CD8-positive, alpha-beta memory T cell (primary cell): ENCODE measurements around the gene GPR137. TPM values are rescaled to one million over a fixed set of nuclear protein-coding genes. Genes with fewer than 3 reads are reported as not detected.

ENCODE experiments used
- CTCF ChIA-PET: fragments of 350-600 bp; sonication (Branson Sonifier 250); formaldehyde crosslinking; loops from one replicate; lab custom pipeline; 2021; ENCODE audit warnings: antibody characterized with exemption; lab: Charles Lee
- POLR2A ChIA-PET: fragments of 350-600 bp; sonication (Branson Sonifier 250); formaldehyde crosslinking; loops from one replicate; lab custom pipeline; 2021; ENCODE audit warnings: antibody characterized with exemption; lab: Charles Lee
- DNase-seq, 5 donors: peaks; one replicate each; pipeline versions ENCODE4 v3.0.0 to v3.0.0-alpha.2; 2020 to 2022; ENCODE audit warnings: mixed read lengths in 1 of 5
- H3K27ac ChIP-seq: one replicate; pipeline ENCODE4 v1.7.0; 2013; ENCODE audit warnings: low read depth, mild to moderate bottlenecking, low read length, moderate library complexity
- H3K27me3 ChIP-seq: 2 replicates; pipeline ENCODE4 v1.7.0; 2013; ENCODE audit warnings: low read length, mild to moderate bottlenecking; ENCODE audit not compliant: insufficient read depth, poor library complexity, severe bottlenecking
- H3K36me3 ChIP-seq: 2 replicates; pipeline ENCODE4 v1.7.0; 2013; ENCODE audit warnings: mild to moderate bottlenecking, low read length, moderate library complexity; ENCODE audit not compliant: insufficient read depth
- H3K4me1 ChIP-seq: 2 replicates; pipeline ENCODE4 v1.7.0; 2013; ENCODE audit warnings: mild to moderate bottlenecking, low read length, moderate library complexity; ENCODE audit not compliant: insufficient read depth
- H3K4me3 ChIP-seq: 2 replicates; pipeline ENCODE4 v1.7.0; 2013; ENCODE audit warnings: mild to moderate bottlenecking, low read length
- H3K9me3 ChIP-seq: 2 replicates; pipeline ENCODE4 v1.7.0; 2013; ENCODE audit warnings: mild to moderate bottlenecking, low read length
- H3K27ac Mint-ChIP-seq, 8 donors: one replicate each; pipeline ENCODE4 v1.8.0; 2020 to 2021; ENCODE audit warnings: mixed read lengths in 8 of 8, mild to moderate bottlenecking in 6 of 8, inconsistent platforms in 3 of 8, moderate library complexity in 3 of 8
- H3K27me3 Mint-ChIP-seq, 2 donors: one replicate each; pipeline ENCODE4 v1.8.0; 2020 to 2021; ENCODE audit warnings: mixed read lengths in 2 of 2, mild to moderate bottlenecking in 1 of 2, moderate library complexity in 1 of 2
- H3K36me3 Mint-ChIP-seq, 3 donors: one replicate each; pipeline ENCODE4 v1.8.0; 2020 to 2021; ENCODE audit warnings: mixed read lengths in 3 of 3, inconsistent platforms in 1 of 3, mild to moderate bottlenecking in 1 of 3
- H3K4me1 Mint-ChIP-seq, 3 donors: one replicate each; pipeline ENCODE4 v1.8.0; 2020 to 2021; ENCODE audit warnings: mixed read lengths in 3 of 3, inconsistent platforms in 1 of 3, mild to moderate bottlenecking in 1 of 3
- H3K4me3 Mint-ChIP-seq, 7 donors: one replicate each; pipeline ENCODE4 v1.8.0; 2020 to 2021; ENCODE audit warnings: mixed read lengths in 7 of 7, mild to moderate bottlenecking in 6 of 7, moderate library complexity in 4 of 7, inconsistent platforms in 2 of 7
- H3K9me3 Mint-ChIP-seq, 5 donors: one replicate each; pipeline ENCODE4 v1.8.0; 2020 to 2022; ENCODE audit warnings: mixed read lengths in 5 of 5, mild to moderate bottlenecking in 3 of 5, moderate library complexity in 2 of 5, inconsistent platforms in 1 of 5
- polyA plus RNA-seq: library from polyadenylated mRNA; unstranded; fragments of 300-500 nt; fragmentation: Illumina TruSeq; gene quantifications from one replicate; pipeline ENCODE4 v1.2.3, GENCODE V29; 2021
- total RNA-seq, 2 experiments: library from RNA; stranded (reverse); gene quantifications; one replicate each; pipeline ENCODE4 v1.2.3, GENCODE V29; 2021

Gene GPR137
- total and polyA plus RNA-seq, 3 experiments from 2014 or later, result 9.1 to 65.0 (median 64.2) TPM

- H3K27me3 ChIP-seq, result no peaks in the 10 kb centered on the region
- no peaks in the 10 kb centered on the region for H3K9me3 ChIP-seq
- Mint-ChIP-seq H3K36me3 (peaks cover 4 to 67% (median 10%) of the 10 kb centered on the region in 3 donors), H3K27me3 (peaks cover 0 to 7% of the 10 kb centered on the region in 2 donors), H3K27ac (peak overlapping the region; percentile 98 to 100 (median 99)), H3K4me1 (peaks cover 36 to 52% (median 37%) of the 10 kb centered on the region in 3 donors), H3K4me3 (peak overlapping the region; percentile 89 to 97 (median 94)), H3K9me3 (no peaks in the 10 kb centered on the region)
- no peaks in the 10 kb centered on the region for H3K36me3 ChIP-seq
- H3K4me3 ChIP-seq, result peak overlapping the region; percentile 77
- ChIA-PET POLR2A (interaction anchor here (0.9 to 3.4 kb wide), 16 partner anchors 10 to 1461 kb away, joined by 3 to 42 read pairs (median 10); partner anchors contain the start of genes BAD, CCDC88B, ESRRA and FERMT3), CTCF (interaction anchor here (0.9 to 3.6 kb wide), 19 partner anchors 12 to 427 kb away, joined by 3 to 61 read pairs (median 4); partner anchors contain the start of genes BAD, CATSPERZ, CCDC88B and ESRRA)
- H3K27ac ChIP-seq, result peak overlapping the region; percentile 97
- DNase-seq, result peak in 3 of 5 donors; percentile 37 to 64 (median 39)
- H3K4me1 ChIP-seq, result peaks cover 14% of the 10 kb centered on the region
Observed at GRCh38 chr11:64316672-64317324, 31.1 kb downstream of the GPR137 start.

GRCh38 chr11:64317325-64317960 lies 31.8 kb downstream of the GPR137 start, which contains the start of gene TRMT112:
Gene TRMT112 (minus strand): TSS chr11:64317559. CDS start chr11:64317526, 33 bp downstream.
- no peaks in the 10 kb centered on the region for H3K9me3 ChIP-seq
- Mint-ChIP-seq H3K4me1 (peaks cover 35 to 50% (median 37%) of the 10 kb centered on the region in 3 donors), H3K27me3 (peaks cover 0 to 7% of the 10 kb centered on the region in 2 donors), H3K9me3 (no peaks in the 10 kb centered on the region), H3K4me3 (peak within 1 kb of the TSS; percentile 89 to 97 (median 94)), H3K27ac (peak within 1 kb of the TSS; percentile 98 to 100 (median 99)), H3K36me3 (peaks cover 4 to 69% (median 10%) of the 10 kb centered on the region in 3 donors)
- H3K36me3 ChIP-seq, result no peaks in the 10 kb centered on the region
- peaks cover 14% of the 10 kb centered on the region for H3K4me1 ChIP-seq
- ChIA-PET CTCF (interaction anchor here (0.7 to 3.6 kb wide), 28 partner anchors 10 to 426 kb away, joined by 3 to 61 read pairs (median 4); partner anchors contain the start of genes BAD, CCDC88B, ESRRA and FERMT3), POLR2A (interaction anchor here (0.6 to 3.4 kb wide), 27 partner anchors 10 to 1590 kb away, joined by 3 to 42 read pairs (median 4); partner anchors contain the start of genes BAD, CCDC88B, ESRRA and FERMT3)
- H3K27me3 ChIP-seq, result no peaks in the 10 kb centered on the region
- H3K27ac ChIP-seq, result peak within 1 kb of the TSS; percentile 97
- peak; percentile 92 to 99 (median 97) for DNase-seq
- H3K4me3 ChIP-seq, result peak within 1 kb of the TSS; percentile 93

GRCh38 chr11:64317961-64318765 lies 32.5 kb downstream of the GPR137 start, which contains the start of gene PRDX5:
Gene PRDX5 (plus strand): TSS chr11:64318121. CDS start chr11:64318216, 95 bp downstream.
- Mint-ChIP-seq H3K4me1 (peaks cover 28 to 43% (median 30%) of the 10 kb centered on the region in 3 donors), H3K4me3 (peak within 1 kb of the TSS; percentile 89 to 97 (median 94)), H3K27me3 (peaks cover 0 to 7% of the 10 kb centered on the region in 2 donors), H3K9me3 (no peaks in the 10 kb centered on the region), H3K36me3 (peaks cover 4 to 62% (median 5%) of the 10 kb centered on the region in 3 donors), H3K27ac (peak within 1 kb of the TSS; percentile 98 to 100 (median 99))
- no peaks in the 10 kb centered on the region for H3K27me3 ChIP-seq
- POLR2A ChIA-PET, result interaction anchor here (0.5 to 3.4 kb wide), 29 partner anchors 9 to 1591 kb away, joined by 3 to 42 read pairs (median 4); partner anchors contain the start of genes BAD, CCDC88B, ESRRA and FERMT3
- H3K27ac ChIP-seq, result peak within 1 kb of the TSS; percentile 97
- no peaks in the 10 kb centered on the region for H3K36me3 ChIP-seq
- peak within 1 kb of the TSS; percentile 93 for H3K4me3 ChIP-seq
- CTCF ChIA-PET, result interaction anchor here (0.7 to 3.6 kb wide), 27 partner anchors 9 to 370 kb away, joined by 3 to 61 read pairs (median 5); partner anchors contain the start of genes BAD, CCDC88B, ESRRA and FERMT3
- no peaks in the 10 kb centered on the region for H3K9me3 ChIP-seq
- DNase-seq, result peak; percentile 92 to 98 (median 97)
- H3K4me1 ChIP-seq, result peaks cover 14% of the 10 kb centered on the region

GRCh38 chr11:64318766-64319761 lies 33.4 kb downstream of the GPR137 start:
- H3K9me3 ChIP-seq, result no peaks in the 10 kb centered on the region
- H3K36me3 Mint-ChIP-seq, result peaks cover 4 to 60% (median 5%) of the 10 kb centered on the region in 3 donors
- peak overlapping the region; percentile 93 for H3K4me3 ChIP-seq
- H3K9me3 Mint-ChIP-seq, result no peaks in the 10 kb centered on the region
- ChIA-PET CTCF (interaction anchor here (2.9 to 3.6 kb wide), 3 partner anchors 13 to 21 kb away, joined by 34 to 61 read pairs (median 42); partner anchors contain the start of genes CCDC88B and ESRRA), POLR2A (interaction anchor here (1.1 to 3.4 kb wide), 5 partner anchors 15 to 816 kb away, joined by 3 to 42 read pairs (median 28); partner anchors contain the start of genes CCDC88B, ESRRA and SYVN1)
- no peaks in the 10 kb centered on the region for H3K27me3 ChIP-seq
- peak overlapping the region; percentile 97 for H3K27ac ChIP-seq
- peak overlapping the region; percentile 89 to 97 (median 94) for H3K4me3 Mint-ChIP-seq
- H3K4me1 ChIP-seq, result peaks cover 14% of the 10 kb centered on the region
- H3K27ac Mint-ChIP-seq, result peak overlapping the region; percentile 98 to 100 (median 99)
- H3K36me3 ChIP-seq, result no peaks in the 10 kb centered on the region
- DNase-seq, result no peak
- peaks cover 26 to 41% (median 29%) of the 10 kb centered on the region in 3 donors for H3K4me1 Mint-ChIP-seq
- H3K27me3 Mint-ChIP-seq, result peaks cover 0 to 7% of the 10 kb centered on the region in 2 donors

GRCh38 chr11:64320556-64320955 lies 34.9 kb downstream of the GPR137 start:
- Mint-ChIP-seq H3K9me3 (no peaks in the 10 kb centered on the region), H3K4me1 (peaks cover 26 to 41% (median 27%) of the 10 kb centered on the region in 3 donors), H3K27ac (peak overlapping the region in 4 of 8 donors; percentile 33 to 79 (median 51)), H3K27me3 (peaks cover 0 to 7% of the 10 kb centered on the region in 2 donors), H3K4me3 (no peak overlapping the region), H3K36me3 (peaks cover 4 to 47% (median 4%) of the 10 kb centered on the region in 3 donors)
- DNase-seq, result no peak
- no peaks in the 10 kb centered on the region for H3K27me3 ChIP-seq
- ChIA-PET POLR2A (no interaction called here), CTCF (no interaction called here)
- peaks cover 14% of the 10 kb centered on the region for H3K4me1 ChIP-seq
- H3K4me3 ChIP-seq, result no peak overlapping the region
- H3K27ac ChIP-seq, result no peak overlapping the region
- no peaks in the 10 kb centered on the region for H3K9me3 ChIP-seq
- H3K36me3 ChIP-seq, result no peaks in the 10 kb centered on the region

GRCh38 chr11:64321026-64321425 lies 35.4 kb downstream of the GPR137 start:
- H3K4me3 Mint-ChIP-seq, result peak overlapping the region in 2 of 7 donors; percentile 11 to 78
- H3K36me3 ChIP-seq, result no peaks in the 10 kb centered on the region
- ChIA-PET CTCF (no interaction called here), POLR2A (no interaction called here)
- no peaks in the 10 kb centered on the region for H3K27me3 ChIP-seq
- H3K27ac ChIP-seq, result no peak overlapping the region
- DNase-seq, result no peak
- no peak overlapping the region for H3K4me3 ChIP-seq
- H3K4me1 Mint-ChIP-seq, result peaks cover 26 to 41% (median 27%) of the 10 kb centered on the region in 3 donors
- H3K27ac Mint-ChIP-seq, result peak overlapping the region in 6 of 8 donors; percentile 18 to 79 (median 51)
- H3K36me3 Mint-ChIP-seq, result peaks cover 4 to 47% (median 4%) of the 10 kb centered on the region in 3 donors
- H3K9me3 Mint-ChIP-seq, result no peaks in the 10 kb centered on the region
- H3K4me1 ChIP-seq, result peaks cover 14% of the 10 kb centered on the region
- peaks cover 0 to 7% of the 10 kb centered on the region in 2 donors for H3K27me3 Mint-ChIP-seq
- no peaks in the 10 kb centered on the region for H3K9me3 ChIP-seq
